ENCODE data around the gene ATP1B2. TPM values are rescaled to one million over a fixed set of nuclear protein-coding genes. Genes with fewer than 3 reads are reported as not detected.

Gene ATP1B2
- polyA plus RNA-seq, 1 of the 3 experiments (the other 2 are of a cell fraction) = 0.05 TPM

DNA sequence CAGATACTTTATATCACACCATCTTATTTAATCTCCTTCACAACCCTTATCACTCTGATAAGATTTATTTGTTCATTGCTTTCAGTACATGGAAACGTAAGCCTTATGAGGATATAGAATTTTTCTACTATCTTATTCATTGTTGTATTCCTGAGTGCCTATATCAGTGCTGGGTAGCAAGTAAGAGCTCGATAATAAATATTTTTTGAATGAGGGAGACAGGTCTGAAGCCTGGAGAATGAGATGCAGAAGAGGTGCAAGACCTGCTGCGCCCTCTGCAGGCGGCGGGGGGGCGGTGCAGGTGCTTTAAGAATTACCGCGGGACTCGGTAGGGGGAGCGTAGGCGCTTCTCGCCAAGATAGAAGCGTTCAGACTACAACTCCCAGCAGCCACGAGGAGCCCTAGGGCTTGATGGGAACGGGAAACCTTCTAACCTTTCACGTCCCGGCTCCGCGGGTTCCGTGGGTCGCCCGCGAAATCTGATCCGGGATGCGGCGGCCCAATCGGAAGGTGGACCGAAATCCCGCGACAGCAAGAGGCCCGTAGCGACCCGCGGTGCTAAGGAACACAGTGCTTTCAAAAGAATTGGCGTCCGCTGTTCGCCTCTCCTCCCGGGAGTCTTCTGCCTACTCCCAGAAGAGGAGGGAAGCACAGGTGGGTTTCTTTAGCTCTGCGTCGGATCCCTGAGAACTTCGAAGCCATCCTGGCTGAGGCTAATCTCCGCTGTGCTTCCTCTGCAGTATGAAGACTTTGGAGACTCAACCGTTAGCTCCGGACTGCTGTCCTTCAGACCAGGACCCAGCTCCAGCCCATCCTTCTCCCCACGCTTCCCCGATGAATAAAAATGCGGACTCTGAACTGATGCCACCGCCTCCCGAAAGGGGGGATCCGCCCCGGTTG lies 37.4 kb downstream of the ATP1B2 start, which contains the start of gene WRAP53 (continued):
- TF ChIP-seq EZH2phosphoT487 (IDR thresholded peaks at IDR 0.05; ENCODE audit: borderline replicate concordance, low read depth) = no peak
- TF ChIP-seq JUND (IDR thresholded peaks at IDR 0.05) = no peak
- TF ChIP-seq TEAD4 (IDR thresholded peaks at IDR 0.05; ENCODE audit: borderline replicate concordance, insufficient read depth) = no peak
- TF ChIP-seq EP300 (IDR thresholded peaks at IDR 0.05; ENCODE audit: borderline replicate concordance in 1 of 2, low read depth in 1 of 2, low read length in 1 of 2) = 0 out of 4 replicates have a peak, but pooled peaks of 1 of the 2 experiments have one; percentile 11
- no peak; the same call in 1 of the 2 replicates for TF ChIP-seq FOSL2 (IDR thresholded peaks at IDR 0.05; ENCODE audit: borderline replicate concordance, low read depth)
- TF ChIP-seq, protein P1, sequence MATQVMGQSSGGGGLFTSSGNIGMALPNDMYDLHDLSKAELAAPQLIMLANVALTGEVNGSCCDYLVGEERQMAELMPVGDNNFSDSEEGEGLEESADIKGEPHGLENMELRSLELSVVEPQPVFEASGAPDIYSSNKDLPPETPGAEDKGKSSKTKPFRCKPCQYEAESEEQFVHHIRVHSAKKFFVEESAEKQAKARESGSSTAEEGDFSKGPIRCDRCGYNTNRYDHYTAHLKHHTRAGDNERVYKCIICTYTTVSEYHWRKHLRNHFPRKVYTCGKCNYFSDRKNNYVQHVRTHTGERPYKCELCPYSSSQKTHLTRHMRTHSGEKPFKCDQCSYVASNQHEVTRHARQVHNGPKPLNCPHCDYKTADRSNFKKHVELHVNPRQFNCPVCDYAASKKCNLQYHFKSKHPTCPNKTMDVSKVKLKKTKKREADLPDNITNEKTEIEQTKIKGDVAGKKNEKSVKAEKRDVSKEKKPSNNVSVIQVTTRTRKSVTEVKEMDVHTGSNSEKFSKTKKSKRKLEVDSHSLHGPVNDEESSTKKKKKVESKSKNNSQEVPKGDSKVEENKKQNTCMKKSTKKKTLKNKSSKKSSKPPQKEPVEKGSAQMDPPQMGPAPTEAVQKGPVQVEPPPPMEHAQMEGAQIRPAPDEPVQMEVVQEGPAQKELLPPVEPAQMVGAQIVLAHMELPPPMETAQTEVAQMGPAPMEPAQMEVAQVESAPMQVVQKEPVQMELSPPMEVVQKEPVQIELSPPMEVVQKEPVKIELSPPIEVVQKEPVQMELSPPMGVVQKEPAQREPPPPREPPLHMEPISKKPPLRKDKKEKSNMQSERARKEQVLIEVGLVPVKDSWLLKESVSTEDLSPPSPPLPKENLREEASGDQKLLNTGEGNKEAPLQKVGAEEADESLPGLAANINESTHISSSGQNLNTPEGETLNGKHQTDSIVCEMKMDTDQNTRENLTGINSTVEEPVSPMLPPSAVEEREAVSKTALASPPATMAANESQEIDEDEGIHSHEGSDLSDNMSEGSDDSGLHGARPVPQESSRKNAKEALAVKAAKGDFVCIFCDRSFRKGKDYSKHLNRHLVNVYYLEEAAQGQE (IDR thresholded peaks at IDR 0.05; ENCODE audit: low read depth, low read length) = no peak; the same call in 1 of the 2 replicates
- peak; percentile 98 for TF ChIP-seq CHD2 (IDR thresholded peaks at IDR 0.05; ENCODE audit: low read length, partially characterized antibody)
- no peak for TF ChIP-seq RXRA (IDR thresholded peaks at IDR 0.05; ENCODE audit: borderline replicate concordance, low read depth)
- TF ChIP-seq TCF12 (IDR thresholded peaks at IDR 0.05) = peak; percentile 42; the same call in 1 of the 2 replicates

- Histone ChIP-seq H3K4me1 (ENCODE audit: control insufficient read depth in 1 of 2, insufficient read depth in 2 of 2, low read depth in 1 of 2, low read length in 1 of 2) (peaks cover 12 to 17% of the 10 kb centered on the region in 2 experiments; a peak in 3 of 4 replicates), H2AFZ (ENCODE audit: low read depth) (peak overlapping the region; percentile 94), H3K4me3 (ENCODE audit: low read depth in 2 of 2, low read length in 1 of 2) (peak overlapping the region; percentile 80 to 91), H3F3A (replicated peaks; ENCODE audit: insufficient read depth) (peaks cover 25% of the 10 kb centered on the region), H3K79me2 (ENCODE audit: insufficient read depth) (peaks cover 58% of the 10 kb centered on the region), H3K27ac (ENCODE audit: low read depth in 2 of 2, low read length in 1 of 2) (peak overlapping the region; percentile 51 to 62), H3K9me3 (no peaks in the 10 kb centered on the region), H3K9ac (peak overlapping the region; percentile 83), H4K20me1 (ENCODE audit: insufficient read depth) (no peaks in the 10 kb centered on the region), H3K27me3 (ENCODE audit: insufficient read depth) (no peaks in the 10 kb centered on the region), H3K9me2 (no peaks in the 10 kb centered on the region), H3K36me3 (replicated peaks in 1 of 2; ENCODE audit: control insufficient read depth in 1 of 2, insufficient read depth in 2 of 2, low read length in 1 of 2) (peaks cover 2 to 5% of the 10 kb centered on the region in 2 experiments), H3K4me2 (peak overlapping the region; percentile 98)
- POLR2A ChIA-PET = interaction anchor here (3.2 to 4.0 kb wide), 4 partner anchors 38 to 61 kb away, joined by 17 to 40 read pairs (median 34); partner anchors contain the start of genes ATP1B2, SAT2 and SHBG
- no peak for DNase-seq
- 23% methylated on average over 13 of the region's 13 CpGs for WGBS (ENCODE audit: low lambda C conversion rate)
- TF ChIP-seq, protein P2, sequence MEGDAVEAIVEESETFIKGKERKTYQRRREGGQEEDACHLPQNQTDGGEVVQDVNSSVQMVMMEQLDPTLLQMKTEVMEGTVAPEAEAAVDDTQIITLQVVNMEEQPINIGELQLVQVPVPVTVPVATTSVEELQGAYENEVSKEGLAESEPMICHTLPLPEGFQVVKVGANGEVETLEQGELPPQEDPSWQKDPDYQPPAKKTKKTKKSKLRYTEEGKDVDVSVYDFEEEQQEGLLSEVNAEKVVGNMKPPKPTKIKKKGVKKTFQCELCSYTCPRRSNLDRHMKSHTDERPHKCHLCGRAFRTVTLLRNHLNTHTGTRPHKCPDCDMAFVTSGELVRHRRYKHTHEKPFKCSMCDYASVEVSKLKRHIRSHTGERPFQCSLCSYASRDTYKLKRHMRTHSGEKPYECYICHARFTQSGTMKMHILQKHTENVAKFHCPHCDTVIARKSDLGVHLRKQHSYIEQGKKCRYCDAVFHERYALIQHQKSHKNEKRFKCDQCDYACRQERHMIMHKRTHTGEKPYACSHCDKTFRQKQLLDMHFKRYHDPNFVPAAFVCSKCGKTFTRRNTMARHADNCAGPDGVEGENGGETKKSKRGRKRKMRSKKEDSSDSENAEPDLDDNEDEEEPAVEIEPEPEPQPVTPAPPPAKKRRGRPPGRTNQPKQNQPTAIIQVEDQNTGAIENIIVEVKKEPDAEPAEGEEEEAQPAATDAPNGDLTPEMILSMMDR (IDR thresholded peaks at IDR 0.05) = no peak
- no peak for TF ChIP-seq TCF12 (IDR thresholded peaks at IDR 0.05)
- CTCF ChIA-PET = interaction anchor here (0.6 to 7.4 kb wide), 24 partner anchors 10 to 237 kb away, joined by 3 to 166 read pairs (median 8); partner anchors contain the start of genes ATP1B2, DNAH2, EFNB3 and FXR2
Observed at GRCh38 chr17:7688808-7689316, 38.1 kb downstream of the ATP1B2 start.
